Astrocyte of the spinal cord (primary cell): ENCODE results near the gene RNF38.

Experiments used
- DNase-seq: peaks from one replicate; pipeline ENCODE4 v3.0.0; 2011; ENCODE audit warnings: low read depth, low spot score
- H3K4me3 ChIP-seq: 2 replicates; pipeline ENCODE4 v1.5.1; 2011; ENCODE audit warnings: low read depth, mild to moderate bottlenecking, low read length, moderate library complexity
- in situ Hi-C: cut with HindIII; loops from 2 replicates; pipeline ENCODE4 v1.10.0; 2017; ENCODE audit warnings: low sequenced_read_pairs
- TF ChIP-seq, protein P1 (sequence below): IDR thresholded peaks from 2 replicates; pipeline ENCODE4 v1.5.1; 2012; ENCODE audit warnings: low read depth, mild to moderate bottlenecking, low read length, inconsistent platforms

Gene RNF38

GRCh38 chr9:36358486-36358885 is 41.6 kb downstream of the RNF38 start:
- no peak for DNase-seq
- in situ Hi-C loops: no loop called here
- no peak overlapping the region for H3K4me3 ChIP-seq
- TF ChIP-seq, protein P1, sequence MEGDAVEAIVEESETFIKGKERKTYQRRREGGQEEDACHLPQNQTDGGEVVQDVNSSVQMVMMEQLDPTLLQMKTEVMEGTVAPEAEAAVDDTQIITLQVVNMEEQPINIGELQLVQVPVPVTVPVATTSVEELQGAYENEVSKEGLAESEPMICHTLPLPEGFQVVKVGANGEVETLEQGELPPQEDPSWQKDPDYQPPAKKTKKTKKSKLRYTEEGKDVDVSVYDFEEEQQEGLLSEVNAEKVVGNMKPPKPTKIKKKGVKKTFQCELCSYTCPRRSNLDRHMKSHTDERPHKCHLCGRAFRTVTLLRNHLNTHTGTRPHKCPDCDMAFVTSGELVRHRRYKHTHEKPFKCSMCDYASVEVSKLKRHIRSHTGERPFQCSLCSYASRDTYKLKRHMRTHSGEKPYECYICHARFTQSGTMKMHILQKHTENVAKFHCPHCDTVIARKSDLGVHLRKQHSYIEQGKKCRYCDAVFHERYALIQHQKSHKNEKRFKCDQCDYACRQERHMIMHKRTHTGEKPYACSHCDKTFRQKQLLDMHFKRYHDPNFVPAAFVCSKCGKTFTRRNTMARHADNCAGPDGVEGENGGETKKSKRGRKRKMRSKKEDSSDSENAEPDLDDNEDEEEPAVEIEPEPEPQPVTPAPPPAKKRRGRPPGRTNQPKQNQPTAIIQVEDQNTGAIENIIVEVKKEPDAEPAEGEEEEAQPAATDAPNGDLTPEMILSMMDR: no peak

- in situ Hi-C loops: no loop called here
Measured at GRCh38 chr9:36357639-36358038, 42.4 kb downstream of the RNF38 start.

DNA sequence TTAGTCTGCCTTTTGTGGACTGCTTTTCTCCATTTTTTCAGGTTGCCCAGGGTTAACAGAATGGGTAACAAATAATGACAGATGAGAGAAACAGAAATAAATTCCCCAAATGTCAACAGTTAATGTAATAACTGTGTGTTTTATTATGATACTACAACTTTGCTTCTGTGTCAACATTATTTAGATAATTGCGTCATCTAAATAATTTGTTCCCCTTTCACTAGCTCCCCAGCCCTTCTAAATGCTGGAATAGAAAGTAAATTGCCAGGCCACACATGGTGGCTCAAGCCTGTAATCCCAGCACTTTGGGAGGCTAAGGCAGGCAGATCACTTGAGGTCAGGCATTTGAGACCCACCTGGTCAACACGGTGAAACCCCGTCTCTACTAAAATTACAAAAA is 53.5 kb downstream of the RNF38 start:
- in situ Hi-C loops: no loop called here
- no peak overlapping the region for H3K4me3 ChIP-seq
- TF ChIP-seq, protein P1: no peak
- no peak for DNase-seq

More at GRCh38 chr9:36357639-36358038, 42.4 kb downstream of the RNF38 start:
- TF ChIP-seq, protein P1: no peak
- H3K4me3 ChIP-seq: no peak overlapping the region
- DNase-seq: no peak

- TF ChIP-seq, protein P1: no peak
- no peak for DNase-seq
- in situ Hi-C loops: no loop called here
Measured at GRCh38 chr9:36345103-36345846, 54.8 kb downstream of the RNF38 start.

DNA sequence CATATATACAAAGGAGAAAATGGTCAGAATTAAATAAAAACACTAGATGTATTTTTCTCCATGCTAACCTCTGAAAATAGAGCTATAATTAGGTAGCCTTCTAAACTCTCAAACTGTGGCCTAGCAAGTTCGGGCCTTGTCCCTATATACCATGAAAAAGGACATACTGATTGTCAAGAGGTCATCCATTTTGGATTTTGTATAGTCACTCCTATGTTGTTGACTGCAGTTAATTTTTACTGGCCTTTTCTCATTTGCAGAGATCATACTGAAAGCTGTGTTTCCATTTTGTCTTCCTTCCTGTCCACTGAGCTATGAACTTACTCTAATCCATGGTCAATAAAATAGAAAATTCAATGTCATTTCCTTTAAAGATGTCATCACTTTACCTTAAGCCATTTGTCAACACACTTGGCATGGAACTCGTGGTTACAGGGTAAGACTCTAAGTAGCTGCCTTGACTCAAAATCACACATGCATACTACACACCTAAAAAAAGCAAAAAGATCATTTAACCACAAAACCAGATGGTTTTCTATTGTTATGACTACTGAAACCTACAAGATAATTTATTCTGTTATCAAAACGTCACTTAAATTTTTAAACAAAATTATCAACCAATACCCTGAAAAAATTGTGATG is 58.0 kb downstream of the RNF38 start:
- no peak for DNase-seq
- TF ChIP-seq, protein P1: no peak
- in situ Hi-C loops: no loop called here
- no peak overlapping the region for H3K4me3 ChIP-seq

More at GRCh38 chr9:36345103-36345846, 54.8 kb downstream of the RNF38 start:
- H3K4me3 ChIP-seq: no peak overlapping the region

DNA sequence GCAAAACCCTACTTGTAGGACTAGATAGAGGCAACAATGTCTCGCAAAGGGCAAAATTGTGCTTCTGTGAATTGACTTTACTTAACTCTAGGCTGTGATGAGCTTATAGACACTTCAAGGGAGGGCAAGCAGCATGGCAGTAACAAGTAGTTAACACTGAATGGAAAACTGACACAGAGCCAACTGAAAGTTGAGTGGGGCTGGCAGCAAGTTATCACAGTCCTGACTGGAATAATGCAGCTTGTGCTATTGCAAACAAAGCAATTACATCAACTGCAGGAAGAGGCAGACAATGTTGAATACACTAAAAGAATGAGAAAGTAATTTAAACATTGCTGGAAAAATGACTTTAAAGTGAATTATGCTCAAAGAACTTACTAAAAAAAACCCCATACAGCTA is 62.2 kb downstream of the RNF38 start:
- in situ Hi-C loops: no loop called here
- no peak overlapping the region for H3K4me3 ChIP-seq
- TF ChIP-seq, protein P1: no peak
- DNase-seq: no peak
